ENCODE data around the gene RFX7.
A peak's percentile ranks its signal among the peaks of the same experiment; 100 is the strongest.
"Not testable (repeated sequence)": the region's sequence is repeated elsewhere in the genome, so short reads cannot be mapped to it uniquely, and the experiment has no call there.

RFX7 gene

DNA sequence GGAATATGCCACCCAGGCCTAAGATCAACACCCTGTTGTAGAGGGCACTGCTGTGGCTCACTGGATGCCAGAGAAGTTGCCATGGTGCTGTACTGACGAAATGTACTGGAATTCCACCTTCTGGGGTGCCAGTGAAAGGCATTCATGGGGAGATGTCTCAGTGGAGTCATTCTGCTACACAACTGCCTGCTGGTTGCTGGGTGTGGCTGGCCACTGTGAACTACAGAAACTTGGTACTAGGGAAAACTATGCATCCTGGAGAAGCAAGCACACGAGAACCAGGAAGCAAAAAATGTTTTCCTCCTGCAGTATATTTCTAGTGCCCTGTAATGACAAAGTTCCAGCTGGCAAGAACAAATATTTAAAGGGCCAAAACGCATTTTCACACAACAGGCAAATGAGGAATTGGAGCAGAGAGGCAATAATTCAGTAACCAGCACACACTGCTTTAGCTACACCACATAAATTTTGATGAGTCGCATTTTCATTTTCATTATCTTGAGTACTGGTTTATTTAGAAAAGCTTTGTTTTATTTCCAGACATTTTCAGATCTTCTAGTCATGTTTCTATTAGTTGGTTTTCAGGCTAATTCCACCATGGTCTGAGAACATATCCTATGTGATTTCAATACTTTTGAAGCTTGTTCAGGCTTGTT is 18.3 kb upstream of the RFX7 start:
- no peak for DNase-seq (ENCODE audit: extremely low read depth, low read depth)
- TF ChIP-seq, protein P1, sequence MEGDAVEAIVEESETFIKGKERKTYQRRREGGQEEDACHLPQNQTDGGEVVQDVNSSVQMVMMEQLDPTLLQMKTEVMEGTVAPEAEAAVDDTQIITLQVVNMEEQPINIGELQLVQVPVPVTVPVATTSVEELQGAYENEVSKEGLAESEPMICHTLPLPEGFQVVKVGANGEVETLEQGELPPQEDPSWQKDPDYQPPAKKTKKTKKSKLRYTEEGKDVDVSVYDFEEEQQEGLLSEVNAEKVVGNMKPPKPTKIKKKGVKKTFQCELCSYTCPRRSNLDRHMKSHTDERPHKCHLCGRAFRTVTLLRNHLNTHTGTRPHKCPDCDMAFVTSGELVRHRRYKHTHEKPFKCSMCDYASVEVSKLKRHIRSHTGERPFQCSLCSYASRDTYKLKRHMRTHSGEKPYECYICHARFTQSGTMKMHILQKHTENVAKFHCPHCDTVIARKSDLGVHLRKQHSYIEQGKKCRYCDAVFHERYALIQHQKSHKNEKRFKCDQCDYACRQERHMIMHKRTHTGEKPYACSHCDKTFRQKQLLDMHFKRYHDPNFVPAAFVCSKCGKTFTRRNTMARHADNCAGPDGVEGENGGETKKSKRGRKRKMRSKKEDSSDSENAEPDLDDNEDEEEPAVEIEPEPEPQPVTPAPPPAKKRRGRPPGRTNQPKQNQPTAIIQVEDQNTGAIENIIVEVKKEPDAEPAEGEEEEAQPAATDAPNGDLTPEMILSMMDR (IDR thresholded peaks at IDR 0.05; ENCODE audit: low read depth, low read length) = no peak

DNA sequence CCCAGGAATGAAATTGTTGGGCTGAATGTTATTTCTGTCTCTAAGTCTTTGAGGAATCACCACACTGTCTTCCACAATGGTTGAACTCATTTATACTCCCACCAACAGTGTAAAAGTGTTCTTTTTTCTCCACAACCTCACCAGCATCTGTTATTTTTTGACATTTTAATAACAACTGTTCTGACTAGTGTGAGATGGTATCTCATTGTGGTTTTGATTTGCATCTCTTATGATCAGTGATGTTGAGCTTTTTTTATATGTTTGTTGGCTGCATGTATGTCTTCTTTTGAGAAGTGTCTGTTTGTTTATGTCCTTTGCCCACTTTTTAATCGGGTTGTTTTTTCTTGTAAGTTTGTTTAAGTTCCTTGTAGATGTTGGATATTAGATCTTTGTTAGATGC is 13.6 kb upstream of the RFX7 start:
- not testable (repeated sequence) for DNase-seq (ENCODE audit: extremely low read depth, low read depth)

DNA sequence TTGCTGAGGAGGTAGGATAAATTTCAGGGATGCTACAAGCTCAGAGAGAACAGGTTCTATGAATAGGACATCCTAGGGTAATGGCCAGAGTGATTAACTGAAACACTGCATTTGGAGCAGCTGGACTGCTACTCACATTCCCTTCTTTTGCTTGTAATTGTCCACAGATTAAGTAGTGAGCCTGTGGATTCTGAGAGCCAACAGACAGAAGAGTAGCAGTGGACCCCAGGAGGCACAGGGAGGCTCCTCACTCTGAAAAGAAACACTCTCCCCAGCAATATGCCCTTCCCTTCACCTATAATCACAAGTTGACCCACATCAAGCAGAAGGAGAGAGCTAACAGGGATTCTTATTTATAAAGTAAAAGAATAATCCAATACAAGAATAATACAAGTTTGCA is 10.6 kb upstream of the RFX7 start:
- TF ChIP-seq, protein P1 (IDR thresholded peaks at IDR 0.05; ENCODE audit: low read depth, low read length) = no peak
- no peak for DNase-seq (ENCODE audit: extremely low read depth, low read depth)

DNA sequence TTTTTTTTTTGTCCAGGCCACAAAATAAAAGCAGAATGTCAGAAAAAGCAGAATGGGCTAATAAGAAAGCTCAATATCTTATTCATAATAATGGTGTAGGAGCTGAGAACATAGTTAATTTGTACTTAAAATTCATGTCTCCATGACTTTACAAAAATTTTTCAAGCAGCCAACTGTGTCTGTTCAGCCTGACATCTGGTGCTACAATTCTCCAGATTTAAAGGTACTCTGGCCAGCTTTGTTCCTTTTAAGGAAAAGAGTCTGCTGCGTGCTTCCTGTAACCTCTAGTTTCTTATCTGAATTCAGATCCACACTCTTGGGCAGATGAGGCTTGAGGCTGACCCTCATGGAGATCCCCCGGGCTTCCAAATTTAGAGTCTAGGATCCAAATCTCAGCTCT is 8.7 kb upstream of the RFX7 start:
- TF ChIP-seq, protein P1 (IDR thresholded peaks at IDR 0.05; ENCODE audit: low read depth, low read length) = no peak
- DNase-seq (ENCODE audit: extremely low read depth, low read depth) = no peak

DNA sequence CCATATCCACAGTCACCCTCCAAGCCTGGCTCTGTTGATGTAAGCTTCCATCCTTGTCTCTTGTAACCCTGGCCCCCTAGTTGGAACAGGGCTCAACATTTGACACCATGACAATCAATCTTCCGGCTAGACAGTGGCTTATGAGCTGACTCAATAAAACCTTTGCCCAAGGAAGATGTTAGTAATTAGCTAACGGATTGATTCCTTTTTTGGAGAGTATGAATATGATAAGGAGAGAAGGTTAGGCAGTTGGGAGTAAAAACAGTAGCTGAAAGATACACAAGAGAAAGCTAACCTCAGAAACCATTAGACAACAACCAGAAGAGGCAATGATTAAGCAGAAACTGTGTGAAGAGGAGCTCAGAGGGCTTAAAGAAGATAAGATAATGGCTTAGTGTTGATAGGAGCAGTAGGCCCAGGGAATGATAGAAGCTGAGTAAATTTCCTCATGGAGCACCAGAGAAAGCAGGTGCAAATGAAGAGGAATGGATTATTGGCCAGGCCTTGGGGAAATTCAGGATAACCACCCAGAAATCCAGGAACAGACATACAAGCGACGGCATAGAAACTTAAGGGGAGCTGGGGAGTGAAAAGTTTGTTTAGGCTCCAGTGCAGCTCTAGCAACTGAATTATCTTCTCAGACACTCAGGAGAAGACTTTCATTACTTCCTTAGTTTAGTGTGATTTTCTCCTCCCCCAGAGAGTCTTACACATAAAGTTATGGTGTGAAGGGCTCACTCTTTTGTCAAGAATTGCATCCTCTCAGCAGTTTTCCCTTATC is 7.8 kb upstream of the RFX7 start:
- no peak for DNase-seq (ENCODE audit: extremely low read depth, low read depth)
- TF ChIP-seq, protein P1 (IDR thresholded peaks at IDR 0.05; ENCODE audit: low read depth, low read length) = no peak

DNA sequence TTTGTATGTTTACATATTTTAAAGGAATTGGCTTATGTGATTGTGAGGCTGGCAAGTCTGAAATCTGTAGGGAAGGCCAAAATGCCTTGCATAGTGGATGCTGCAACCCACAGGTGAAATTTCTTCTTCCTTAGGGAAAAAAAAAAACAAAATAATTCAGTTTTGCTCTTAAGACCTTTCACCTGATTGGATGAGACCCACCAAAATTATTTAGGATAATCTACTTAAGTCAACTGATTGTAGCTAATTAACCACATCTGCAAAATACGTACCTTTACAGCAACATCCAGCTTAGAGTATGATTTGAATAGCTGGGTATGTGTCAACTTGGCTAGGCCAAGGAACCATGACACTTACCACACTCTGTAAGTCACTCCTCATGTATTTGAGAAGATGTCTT is 6.9 kb upstream of the RFX7 start:
- DNase-seq (ENCODE audit: extremely low read depth, low read depth) = no peak
- TF ChIP-seq, protein P1 (IDR thresholded peaks at IDR 0.05; ENCODE audit: low read depth, low read length) = no peak

DNA sequence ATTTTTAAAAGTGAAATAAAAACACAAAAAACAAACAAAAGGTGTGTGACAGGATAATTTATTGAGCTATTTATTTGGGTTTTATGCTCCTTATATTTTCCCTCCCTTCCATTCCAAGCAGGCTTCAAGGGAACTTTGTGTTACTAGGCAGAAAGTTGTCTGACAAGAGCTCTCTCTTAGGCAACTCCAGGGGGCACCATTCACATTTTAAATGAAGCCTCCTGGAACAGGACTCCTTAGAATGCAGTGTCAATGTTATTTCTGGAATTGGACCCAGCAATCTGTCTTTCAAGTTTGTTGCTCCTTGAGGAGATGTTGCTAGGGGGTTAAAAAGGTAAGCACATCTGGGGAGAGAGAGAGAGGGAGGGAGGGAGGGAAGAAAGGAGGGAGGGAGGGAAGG is 5.4 kb upstream of the RFX7 start:
- TF ChIP-seq, protein P1 (IDR thresholded peaks at IDR 0.05; ENCODE audit: low read depth, low read length) = peak; percentile 18
- no peak for DNase-seq (ENCODE audit: extremely low read depth, low read depth)
